ENCODE measurements around the gene RBM20.

DNA sequence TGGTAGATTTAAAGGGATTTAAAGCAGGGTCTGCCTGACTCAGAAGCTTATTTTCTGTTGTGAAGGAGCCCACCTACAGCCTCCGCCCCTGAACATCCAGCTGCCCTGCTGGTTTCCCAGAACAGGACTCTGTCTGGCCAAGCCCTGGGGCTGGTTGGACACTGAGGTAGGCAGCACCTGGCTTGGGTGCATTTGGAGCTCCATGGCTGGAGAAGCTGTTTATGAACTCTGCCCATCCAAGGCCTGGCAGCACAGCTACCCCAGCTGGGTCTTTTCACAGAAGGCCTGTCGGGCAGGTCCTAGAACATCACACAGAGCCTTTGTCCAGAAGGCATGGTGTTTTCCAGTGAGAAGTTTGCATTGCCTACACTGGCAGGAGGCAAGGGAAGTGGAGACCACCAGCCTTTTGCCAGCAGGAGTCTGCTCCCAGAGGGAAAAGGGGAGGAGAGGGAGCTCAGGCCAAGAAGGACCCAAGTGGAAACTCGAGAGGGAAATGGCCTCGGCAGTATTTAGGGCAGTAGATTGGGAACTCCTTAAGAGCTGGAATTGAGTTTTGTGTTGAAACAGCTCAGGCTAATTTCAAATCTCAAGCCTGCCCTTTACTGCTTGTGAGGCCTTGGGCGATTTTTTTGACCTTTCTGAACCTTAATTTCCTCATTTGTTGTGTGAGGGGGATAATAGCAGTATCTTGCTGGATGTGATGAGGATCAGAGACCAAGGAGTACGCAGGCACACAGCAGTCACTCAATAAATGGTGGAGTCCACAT is 215.3 kb downstream of the RBM20 start:
- TF ChIP-seq CTCF (optimal IDR thresholded peaks at IDR 0.05 in 1 of 3, IDR thresholded peaks at IDR 0.05 in 1 of 3, conservative IDR thresholded peaks at IDR 0.05 in 1 of 3; ENCODE audit: extremely low read depth in 1 of 3, insufficient read depth in 2 of 3, low read length in 3 of 3) (no peak), EZH2 (IDR thresholded peaks at IDR 0.05; ENCODE audit: low read length) (no peak)

All from keratinocyte (primary cell).